Neural cell (in vitro differentiated cells): ENCODE measurements around the gene ACIN1. TPM values are rescaled to one million over a fixed set of nuclear protein-coding genes. Genes with fewer than 3 reads are reported as not detected.

Experiments used
- H2AFZ ChIP-seq: fragments of 200-600, 300-800 bp; sonication (generic), shearing (Covaris generic); 2 replicates; pipeline ENCODE4 v1.6.0; 2014; ENCODE audit warnings: low read depth, mild to moderate bottlenecking, antibody characterized with exemption, low read length, moderate library complexity
- H3F3A ChIP-seq: fragments of 200-600 bp; shearing (Covaris generic); 2 replicates; pipeline ENCODE4 v1.6.1; 2016; ENCODE audit warnings: mild to moderate bottlenecking, moderate library complexity, mixed read lengths, antibody characterized with exemption, low read length; ENCODE audit not compliant: insufficient read depth, poor library complexity, severe bottlenecking
- H3K27ac ChIP-seq: fragments of 200-600, 300-800 bp; sonication (generic), shearing (Covaris generic); 2 replicates; pipeline ENCODE4 v1.5.1; 2014; ENCODE audit warnings: mild to moderate bottlenecking, low read length, moderate library complexity
- H3K27me3 ChIP-seq: fragments of 300-800, 200-600 bp; sonication (generic), shearing (Covaris generic); 2 replicates; pipeline ENCODE4 v1.6.0; 2014; ENCODE audit warnings: mild to moderate bottlenecking, low read depth, low read length, moderate library complexity; ENCODE audit not compliant: insufficient read depth
- H3K36me3 ChIP-seq: fragments of 300-800, 200-600 bp; sonication (generic), shearing (Covaris generic); 2 replicates; pipeline ENCODE4 v1.5.1; 2014; ENCODE audit warnings: mild to moderate bottlenecking, antibody characterized with exemption, low read length, moderate library complexity; ENCODE audit not compliant: insufficient read depth
- H3K4me2 ChIP-seq: fragments of 300-800, 200-600 bp; sonication (generic), shearing (Covaris generic); 2 replicates; pipeline ENCODE4 v1.6.0; 2014; ENCODE audit warnings: mild to moderate bottlenecking, low read length
- H3K4me3 ChIP-seq: fragments of 300-800, 200-600 bp; sonication (generic), shearing (Covaris generic); 2 replicates; pipeline ENCODE4 v1.5.1; 2014; ENCODE audit warnings: mild to moderate bottlenecking, low read length, moderate library complexity
- H3K79me2 ChIP-seq: fragments of 200-600 bp; shearing (Covaris generic); replicated peaks from 2 replicates; pipeline ENCODE4 v1.6.0; 2014; ENCODE audit warnings: mild to moderate bottlenecking, low read length, moderate library complexity; ENCODE audit not compliant: insufficient read depth
- H3K9ac ChIP-seq: fragments of 300-800, 200-600 bp; sonication (generic), shearing (Covaris generic); 2 replicates; pipeline ENCODE4 v1.6.1; 2016; ENCODE audit warnings: mild to moderate bottlenecking, low read length, mixed read lengths
- H3K9me2 ChIP-seq: fragments of 200-600 bp; shearing (Covaris generic); 2 replicates; pipeline ENCODE4 v1.6.1; 2016; ENCODE audit warnings: mild to moderate bottlenecking, low read length, mixed read lengths; ENCODE audit not compliant: insufficient read depth
- H3K9me3 ChIP-seq: fragments of 200-600, 300-800 bp; sonication (generic), shearing (Covaris generic); 2 replicates; pipeline ENCODE4 v1.6.1; 2016; ENCODE audit warnings: mild to moderate bottlenecking, mixed run types, low read length, moderate library complexity, mixed read lengths
- H4K20me1 ChIP-seq: fragments of 200-600 bp; shearing (Covaris generic); 2 replicates; pipeline ENCODE4 v1.6.1; 2016; ENCODE audit warnings: mild to moderate bottlenecking, mixed run types; ENCODE audit not compliant: insufficient read depth
- CTCF ChIP-seq: fragments of 450-650 bp; IDR thresholded peaks from 2 replicates; pipeline ENCODE4 v1.5.1; 2014; ENCODE audit warnings: antibody characterized with exemption, mild to moderate bottlenecking, moderate library complexity; ENCODE audit not compliant: poor library complexity, severe bottlenecking
- EP300 ChIP-seq: fragments of 450-650 bp; conservative IDR thresholded peaks from 2 replicates; pipeline ENCODE4 v1.6.1; 2014; ENCODE audit warnings: antibody characterized with exemption, mild to moderate bottlenecking, moderate library complexity; ENCODE audit not compliant: poor library complexity, severe bottlenecking
- EZH2 ChIP-seq: fragments of 200-600, 300-800 bp; shearing (Covaris generic), sonication (generic); IDR thresholded peaks from 2 replicates; pipeline ENCODE4 v1.6.1; 2014; ENCODE audit warnings: antibody characterized with exemption, low read length, borderline replicate concordance, mild to moderate bottlenecking; ENCODE audit not compliant: insufficient read depth, poor library complexity, severe bottlenecking
- MXI1 ChIP-seq: fragments of 450-650 bp; conservative IDR thresholded peaks from 2 replicates; pipeline ENCODE4 v1.6.1; 2014; ENCODE audit warnings: antibody characterized with exemption, mild to moderate bottlenecking; ENCODE audit not compliant: poor library complexity, severe bottlenecking
- POLR2AphosphoS5 ChIP-seq: IDR thresholded peaks from 2 replicates; pipeline ENCODE4 v1.6.1; 2012
- RAD21 ChIP-seq: fragments of 450-650 bp; conservative IDR thresholded peaks from 2 replicates; pipeline ENCODE4 v1.6.1; 2014; ENCODE audit warnings: antibody characterized with exemption, mild to moderate bottlenecking, moderate library complexity
- REST ChIP-seq: IDR thresholded peaks from 2 replicates; pipeline ENCODE4 v1.6.1; 2012; ENCODE audit warnings: borderline replicate concordance
- SMC3 ChIP-seq: fragments of 450-650 bp; conservative IDR thresholded peaks from 2 replicates; pipeline ENCODE4 v1.6.1; 2014; ENCODE audit warnings: antibody characterized with exemption, mild to moderate bottlenecking, moderate library complexity; ENCODE audit not compliant: poor library complexity
- TAF1 ChIP-seq: IDR thresholded peaks from 2 replicates; pipeline ENCODE4 v1.6.1; 2012; ENCODE audit warnings: low read depth
- polyA plus RNA-seq: library from polyadenylated mRNA; depleted of rRNA; stranded (reverse); fragments of >200 nt; gene quantifications from 2 replicates; pipeline ENCODE4 v1.2.3, GENCODE V29; 2014

Gene ACIN1
- polyA plus RNA-seq, 1 donor from 2014 or later, result 143 TPM

- Histone ChIP-seq H3K4me3 (no peak overlapping the region), H3F3A (no peaks in the 10 kb centered on the region), H3K36me3 (no peaks in the 10 kb centered on the region), H3K79me2 (no peaks in the 10 kb centered on the region), H3K27ac (peak overlapping the region; percentile 24), H4K20me1 (no peaks in the 10 kb centered on the region), H3K9me3 (no peaks in the 10 kb centered on the region), H3K27me3 (no peaks in the 10 kb centered on the region), H3K9ac (no peak overlapping the region), H2AFZ (no peak overlapping the region), H3K4me2 (no peak overlapping the region), H3K9me2 (no peaks in the 10 kb centered on the region)
- TF ChIP-seq EP300, result no peak
- TF ChIP-seq RAD21, result no peak
These were observed 73.5 kb downstream of the ACIN1 start for GRCh38 chr14:23021434-23021833.

GRCh38 chr14:23020143-23021128, 74.5 kb downstream of the ACIN1 start:
- no peaks in the 10 kb centered on the region for H3K79me2 ChIP-seq

More at GRCh38 chr14:23020143-23021128, 74.5 kb downstream of the ACIN1 start:
- Histone ChIP-seq H3K4me3 (no peak overlapping the region), H4K20me1 (no peaks in the 10 kb centered on the region), H3K27ac (peak overlapping the region; percentile 24), H3K9me3 (no peaks in the 10 kb centered on the region), H3K9me2 (no peaks in the 10 kb centered on the region), H3F3A (no peaks in the 10 kb centered on the region), H3K9ac (no peak overlapping the region), H3K4me2 (no peak overlapping the region), H2AFZ (no peak overlapping the region), H3K27me3 (no peaks in the 10 kb centered on the region), H3K36me3 (no peaks in the 10 kb centered on the region)
- TF ChIP-seq CTCF (no peak), REST (no peak), EP300 (no peak), RAD21 (no peak), POLR2AphosphoS5 (no peak), EZH2 (no peak), TAF1 (no peak), MXI1 (no peak), SMC3 (no peak)
